MCF 10A (cell line): ENCODE data around the gene COQ8B. TPM values are rescaled to one million over a fixed set of nuclear protein-coding genes. Genes with fewer than 3 reads are reported as not detected.

Experiments
- BruUV-seq: library from RNA; stranded (reverse); fragments of 400-500 nt; replicated peaks from 2 replicates; lab custom pipeline; 2021; lab: Mats Ljungman, UMichigan
- CTCF ChIA-PET: fragments of 300-600 bp; sonication (Branson Sonifier 250); formaldehyde crosslinking; extraction: SDS; loops from one replicate; lab custom pipeline; 2021; ENCODE audit warnings: antibody characterized with exemption, inconsistent platforms; lab: Yijun Ruan, JAX
- POLR2A ChIA-PET: fragments of 300-600, 350-650 bp; sonication (Branson Sonifier 250); formaldehyde crosslinking; extraction: SDS; loops from one replicate; lab custom pipeline; 2020; ENCODE audit warnings: antibody characterized with exemption, inconsistent platforms; lab: Yijun Ruan, JAX
- DNase-seq: peaks from one replicate; pipeline ENCODE4 v3.0.0-alpha.2; 2018; ENCODE audit not compliant: unreplicated experiment
- H3K27ac Mint-ChIP-seq: one replicate; pipeline ENCODE4 v1.8.0; 2022; ENCODE audit warnings: mild to moderate bottlenecking, low read depth, mixed read lengths; ENCODE audit not compliant: unreplicated experiment
- H3K27me3 Mint-ChIP-seq: one replicate; pipeline ENCODE4 v1.8.0; 2022; ENCODE audit warnings: mixed read lengths; ENCODE audit not compliant: insufficient read depth, unreplicated experiment
- H3K36me3 Mint-ChIP-seq: one replicate; pipeline ENCODE4 v1.8.0; 2022; ENCODE audit warnings: mild to moderate bottlenecking, moderate library complexity, mixed read lengths; ENCODE audit not compliant: insufficient read depth, unreplicated experiment
- H3K4me1 Mint-ChIP-seq: one replicate; pipeline ENCODE4 v1.8.0; 2022; ENCODE audit warnings: mixed read lengths; ENCODE audit not compliant: insufficient read depth, unreplicated experiment
- H3K4me3 Mint-ChIP-seq: one replicate; pipeline ENCODE4 v1.8.0; 2022; ENCODE audit warnings: mild to moderate bottlenecking, moderate library complexity, mixed read lengths; ENCODE audit not compliant: unreplicated experiment
- H3K9me3 Mint-ChIP-seq: one replicate; pipeline ENCODE4 v1.8.0; 2022; ENCODE audit warnings: mixed read lengths; ENCODE audit not compliant: unreplicated experiment
- intact Hi-C: fragments of 100-400 bp; cut with micrococcal nuclease; formaldehyde crosslinking; loops from 2 replicates; pipeline ENCODE4 v1.14.1; 2022
- total RNA-seq: library from RNA; stranded (reverse); gene quantifications from 2 replicates; pipeline ENCODE4 v1.2.3, GENCODE V29; 2022
- TF ChIP-seq, protein P1 (sequence below): fragments of 200-600 bp; IDR thresholded peaks from one replicate; pipeline ENCODE4 v1.8.0; 2022; ENCODE audit warnings: antibody characterized with exemption, mild to moderate bottlenecking; ENCODE audit not compliant: unreplicated experiment

Gene COQ8B
- total RNA-seq, 1 experiment from 2014 or later = 46.7 TPM

DNA sequence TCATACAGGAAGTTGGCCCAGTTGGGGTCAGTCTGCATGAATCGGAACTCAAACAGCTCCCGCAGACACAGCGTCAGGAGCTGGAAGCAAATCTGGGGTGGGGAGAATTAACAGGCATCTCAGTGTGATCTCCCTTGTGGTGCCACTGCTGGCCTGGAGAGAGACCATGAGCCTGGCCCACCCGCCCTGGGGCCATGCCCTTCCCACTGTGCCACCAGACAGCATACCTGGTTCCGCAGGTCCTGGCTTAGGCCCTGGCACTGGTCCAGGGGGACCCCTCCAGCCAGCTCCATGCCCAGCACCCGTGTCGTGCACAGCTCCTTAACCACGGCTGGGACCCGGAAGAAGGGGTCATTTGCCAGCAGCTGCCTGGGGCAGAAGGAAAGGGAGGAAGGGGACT is 16.6 kb downstream of the COQ8B start:
- ChIA-PET CTCF (interaction anchor here (0.6 kb wide), 1 partner anchor 561 kb away, joined by 3 read pairs; no protein-coding TSS in a partner anchor), POLR2A (interaction anchor here (0.9 to 1.2 kb wide), 5 partner anchors 9 to 50 kb away, joined by 3 to 4 read pairs (median 3); partner anchors contain the start of genes ACTMAP, COQ8B and ITPKC)
- BruUV-seq = no TSS peak
- DNase-seq = no peak
- intact Hi-C loops = no loop called here
- Mint-ChIP-seq H3K27ac (no peak overlapping the region), H3K36me3 (peaks cover 58% of the 10 kb centered on the region), H3K9me3 (no peaks in the 10 kb centered on the region), H3K4me1 (peaks cover 3% of the 10 kb centered on the region), H3K27me3 (no peaks in the 10 kb centered on the region), H3K4me3 (no peak overlapping the region)
- TF ChIP-seq, protein P1, sequence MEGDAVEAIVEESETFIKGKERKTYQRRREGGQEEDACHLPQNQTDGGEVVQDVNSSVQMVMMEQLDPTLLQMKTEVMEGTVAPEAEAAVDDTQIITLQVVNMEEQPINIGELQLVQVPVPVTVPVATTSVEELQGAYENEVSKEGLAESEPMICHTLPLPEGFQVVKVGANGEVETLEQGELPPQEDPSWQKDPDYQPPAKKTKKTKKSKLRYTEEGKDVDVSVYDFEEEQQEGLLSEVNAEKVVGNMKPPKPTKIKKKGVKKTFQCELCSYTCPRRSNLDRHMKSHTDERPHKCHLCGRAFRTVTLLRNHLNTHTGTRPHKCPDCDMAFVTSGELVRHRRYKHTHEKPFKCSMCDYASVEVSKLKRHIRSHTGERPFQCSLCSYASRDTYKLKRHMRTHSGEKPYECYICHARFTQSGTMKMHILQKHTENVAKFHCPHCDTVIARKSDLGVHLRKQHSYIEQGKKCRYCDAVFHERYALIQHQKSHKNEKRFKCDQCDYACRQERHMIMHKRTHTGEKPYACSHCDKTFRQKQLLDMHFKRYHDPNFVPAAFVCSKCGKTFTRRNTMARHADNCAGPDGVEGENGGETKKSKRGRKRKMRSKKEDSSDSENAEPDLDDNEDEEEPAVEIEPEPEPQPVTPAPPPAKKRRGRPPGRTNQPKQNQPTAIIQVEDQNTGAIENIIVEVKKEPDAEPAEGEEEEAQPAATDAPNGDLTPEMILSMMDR = no peak

DNA sequence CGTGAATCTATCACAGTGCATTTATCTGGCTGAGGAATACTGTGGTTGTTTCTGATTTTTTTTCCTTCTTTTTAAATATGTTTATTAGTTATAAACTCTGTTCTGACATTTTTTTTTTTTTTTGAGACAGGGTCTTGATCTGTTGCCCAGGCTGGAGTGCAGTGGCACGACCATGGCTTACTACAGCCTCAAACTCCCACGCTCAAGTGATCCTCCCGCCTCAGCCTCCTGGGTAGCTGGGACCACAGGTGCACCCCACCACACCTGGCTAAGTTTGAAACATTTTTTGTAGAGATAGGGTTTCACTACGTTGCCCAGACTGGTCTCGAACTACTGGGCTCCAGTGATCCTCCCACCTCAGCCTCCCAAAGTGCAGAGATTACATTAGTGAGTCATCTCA is 19.7 kb downstream of the COQ8B start:
- no TSS peak for BruUV-seq
- Mint-ChIP-seq H3K9me3 (no peaks in the 10 kb centered on the region), H3K36me3 (peaks cover 38% of the 10 kb centered on the region), H3K27me3 (no peaks in the 10 kb centered on the region), H3K4me1 (no peaks in the 10 kb centered on the region), H3K27ac (no peak overlapping the region), H3K4me3 (no peak overlapping the region)
- TF ChIP-seq, protein P1 = no peak
- POLR2A ChIA-PET = interaction anchor here (1.9 kb wide), 1 partner anchor 19 kb away, joined by 5 read pairs; the partner anchor contains the start of genes COQ8B and ITPKC
- intact Hi-C loops = no loop called here
- CTCF ChIA-PET = no interaction called here
- no peak for DNase-seq

DNA sequence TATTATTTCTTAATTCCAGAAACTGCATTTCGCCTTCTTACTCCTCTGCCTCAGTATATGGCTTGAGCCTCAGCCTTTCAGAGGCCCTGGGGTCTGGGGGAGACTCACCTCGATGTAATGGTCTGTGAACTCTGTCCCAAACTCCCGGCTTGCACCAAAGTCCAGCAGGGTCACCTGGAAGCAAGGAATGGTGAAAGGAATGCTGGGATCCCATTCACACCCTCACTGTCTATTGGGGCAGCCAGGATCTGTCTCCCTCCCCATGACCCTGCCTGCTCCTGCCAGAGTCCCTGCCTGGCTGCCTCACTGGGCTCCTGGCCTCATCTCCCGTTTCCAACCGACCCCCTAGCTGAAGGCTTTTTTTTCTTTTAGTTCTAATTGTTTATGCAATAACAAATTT is 20.8 kb downstream of the COQ8B start:
- Mint-ChIP-seq H3K36me3 (peaks cover 27% of the 10 kb centered on the region), H3K27ac (no peak overlapping the region), H3K4me1 (no peaks in the 10 kb centered on the region), H3K27me3 (no peaks in the 10 kb centered on the region), H3K4me3 (no peak overlapping the region), H3K9me3 (no peaks in the 10 kb centered on the region)
- intact Hi-C loops = no loop called here
- TF ChIP-seq, protein P1 = no peak
- ChIA-PET POLR2A (interaction anchor here (1.9 kb wide), 1 partner anchor 21 kb away, joined by 5 read pairs; the partner anchor contains the start of genes COQ8B and ITPKC), CTCF (no interaction called here)
- no TSS peak for BruUV-seq
- DNase-seq = no peak

DNA sequence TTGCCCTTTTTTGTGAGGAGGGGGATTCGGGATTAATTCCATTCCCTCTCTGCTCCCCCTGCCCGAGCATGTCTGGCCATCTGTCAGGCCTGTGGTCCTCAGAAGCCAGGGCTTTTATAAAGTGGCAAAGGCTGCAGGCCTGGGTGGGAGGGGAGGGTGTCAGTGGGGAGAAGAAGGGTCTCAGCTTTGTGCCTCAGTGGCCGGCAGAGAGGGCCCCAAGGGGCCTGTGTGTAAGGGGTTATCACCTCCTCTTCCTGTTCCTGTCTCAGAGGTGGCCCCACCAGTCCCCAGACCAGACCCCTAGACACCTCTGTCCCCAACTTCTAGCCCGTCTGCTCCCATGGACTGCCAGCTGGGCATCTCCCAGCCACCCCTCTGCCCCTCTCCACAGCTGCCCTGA is 22.8 kb downstream of the COQ8B start:
- intact Hi-C loops = no loop called here
- CTCF ChIA-PET = no interaction called here

More for the DNA sequence above, 22.8 kb downstream of the COQ8B start:
- Mint-ChIP-seq H3K27me3 (no peaks in the 10 kb centered on the region), H3K4me1 (no peaks in the 10 kb centered on the region), H3K4me3 (no peak overlapping the region), H3K9me3 (no peaks in the 10 kb centered on the region), H3K36me3 (peaks cover 15% of the 10 kb centered on the region), H3K27ac (no peak overlapping the region)
- TF ChIP-seq, protein P1 = no peak
- no peak for DNase-seq
- POLR2A ChIA-PET = no interaction called here
- no TSS peak for BruUV-seq
